A673 (cell line): Measurements from ENCODE around the gene LCE3E. TPM values are rescaled to one million over a fixed set of nuclear protein-coding genes. Genes with fewer than 3 reads are reported as not detected.

Experiments
- Bru-seq: library from RNA; stranded (reverse); fragments of 400-500 nt; gene quantifications from one replicate; lab custom pipeline; 2021; lab: Mats Ljungman, UMichigan
- BruChase-seq, 2 experiments: library from RNA; stranded (reverse); fragments of 400-500 nt; gene quantifications; one replicate each; lab custom pipeline; 2021; lab: Mats Ljungman, UMichigan
- BruUV-seq: library from RNA; stranded (reverse); fragments of 400-500 nt; replicated peaks from 2 replicates; lab custom pipeline; 2021; lab: Mats Ljungman, UMichigan
- CTCF ChIA-PET: fragments of 300-600 bp; sonication (Branson Sonifier 250); formaldehyde crosslinking; loops from one replicate; lab custom pipeline; 2022; ENCODE audit warnings: antibody characterized with exemption; lab: Charles Lee
- POLR2A ChIA-PET: fragments of 300-600 bp; sonication (Branson Sonifier 250); formaldehyde crosslinking; loops from one replicate; lab custom pipeline; 2022; ENCODE audit warnings: antibody characterized with exemption; ENCODE audit not compliant: low non-redundant PET; lab: Charles Lee
- DNase-seq: peaks from one replicate; pipeline ENCODE4 v3.0.0-alpha.2; 2015; ENCODE audit warnings: low spot score
- H3K27ac ChIP-seq: fragments of 200-600 bp; sonication (generic); 2 replicates; pipeline ENCODE4 v1.5.1; 2016; ENCODE audit warnings: mixed run types, low read depth, mild to moderate bottlenecking, mixed read lengths, antibody characterized with exemption, low read length; ENCODE audit not compliant: poor library complexity, severe bottlenecking
- H3K27me3 ChIP-seq: fragments of 200-600 bp; sonication (generic); replicated peaks from 2 replicates; pipeline ENCODE4 v1.6.1; 2017; ENCODE audit warnings: mixed run types, low read depth, mild to moderate bottlenecking, mixed read lengths, antibody characterized with exemption, low read length; ENCODE audit not compliant: insufficient read depth, poor library complexity
- H3K36me3 ChIP-seq: fragments of 200-600 bp; sonication (generic); 2 replicates; pipeline ENCODE4 v1.6.1; 2016; ENCODE audit warnings: mixed run types, mild to moderate bottlenecking, mixed read lengths, antibody characterized with exemption, low read length; ENCODE audit not compliant: insufficient read depth, poor library complexity, severe bottlenecking
- H3K4me1 ChIP-seq: fragments of 200-600 bp; sonication (generic); 2 replicates; pipeline ENCODE4 v1.6.1; 2017; ENCODE audit warnings: mixed run types, mild to moderate bottlenecking, mixed read lengths, antibody characterized with exemption, low read length; ENCODE audit not compliant: insufficient read depth, poor library complexity, severe bottlenecking
- H3K4me3 ChIP-seq: fragments of 200-600 bp; sonication (generic); 2 replicates; pipeline ENCODE4 v1.5.1; 2016; ENCODE audit warnings: low read depth, mixed run types, mild to moderate bottlenecking, mixed read lengths, low read length; ENCODE audit not compliant: poor library complexity, severe bottlenecking
- H3K9me3 ChIP-seq: fragments of 200-600 bp; sonication (generic); 2 replicates; pipeline ENCODE4 v1.6.1; 2016; ENCODE audit warnings: mixed run types, low read depth, mild to moderate bottlenecking, mixed read lengths, antibody characterized with exemption, low read length; ENCODE audit not compliant: poor library complexity, severe bottlenecking
- CTCF ChIP-seq: fragments of 300-800, 200-600 bp; sonication (generic); conservative IDR thresholded peaks from 2 replicates; pipeline ENCODE4 v1.5.1; 2017; ENCODE audit warnings: low read depth, mild to moderate bottlenecking, antibody characterized with exemption, low read length, moderate library complexity, mixed read lengths
- EZH2 ChIP-seq: fragments of 200-600 bp; sonication (generic); IDR thresholded peaks from 2 replicates; pipeline ENCODE4 v1.6.1; 2017; ENCODE audit warnings: borderline replicate concordance, low read depth, mild to moderate bottlenecking, mixed read lengths, antibody characterized with exemption, low read length; ENCODE audit not compliant: poor library complexity, severe bottlenecking
- intact Hi-C: fragments of 100-400 bp; cut with micrococcal nuclease; formaldehyde crosslinking; loops from one replicate; pipeline ENCODE4 v1.10.0; 2022; ENCODE audit not compliant: unreplicated experiment
- long read RNA-seq: library from polyadenylated mRNA; stranded (forward); transcript quantifications from one replicate; pipeline ENCODE4 v2.0.0, GENCODE V29; 2022
- total RNA-seq: library from RNA; stranded (reverse); gene quantifications from 2 replicates; pipeline ENCODE4 v1.2.3, GENCODE V29; 2021

The LCE3E gene
- total RNA-seq (not detected in 2 replicates), Bru-seq, nascent RNA (not detected), BruChase-seq, experiment 1, labeled RNA remaining after a 2-hour chase (not detected), BruChase-seq, experiment 2, labeled RNA remaining after a 6-hour chase (not detected)
- long read RNA-seq, result 0 reads

- Histone ChIP-seq H3K9me3 (peaks cover 4% of the 10 kb centered on the region), H3K36me3 (no peaks in the 10 kb centered on the region), H3K27me3 (no peaks in the 10 kb centered on the region), H3K4me3 (no peak within 1 kb of the TSS), H3K4me1 (no peaks in the 10 kb centered on the region), H3K27ac (no peak within 1 kb of the TSS)
- CTCF ChIA-PET, result no interaction called here
- TF ChIP-seq EZH2, result no peak
- TF ChIP-seq CTCF, result no peak
- BruUV-seq, result no TSS peak
- DNase-seq, result no peak
- intact Hi-C loops, result no loop called here
- POLR2A ChIA-PET, result no interaction called here
These were observed at the start of gene LCE3E for GRCh38 chr1:152566681-152567080. LCE3E (minus strand) TSS chr1:152566780; CDS start chr1:152566208, 572 bp downstream.

GRCh38 chr1:152613511-152613910 lies 46.9 kb upstream of the LCE3E start, which contains the start of gene LCE3B:
LCE3B (plus strand) TSS chr1:152613811; CDS start chr1:152613811, 0 bp downstream.
- Histone ChIP-seq H3K9me3 (peaks cover 2% of the 10 kb centered on the region), H3K36me3 (no peaks in the 10 kb centered on the region), H3K27ac (no peak within 1 kb of the TSS), H3K4me1 (no peaks in the 10 kb centered on the region), H3K4me3 (no peak within 1 kb of the TSS), H3K27me3 (no peaks in the 10 kb centered on the region)
- ChIA-PET POLR2A (no interaction called here), CTCF (no interaction called here)
- BruUV-seq, result no TSS peak
- intact Hi-C loops, result no loop called here
- no peak for DNase-seq
- no peak for TF ChIP-seq CTCF
- no peak for TF ChIP-seq EZH2

GRCh38 chr1:152599934-152600333 lies 33.4 kb upstream of the LCE3E start, which contains the start of gene LCE3C:
LCE3C (plus strand) TSS chr1:152600234; CDS start chr1:152600732, 498 bp downstream.
- TF ChIP-seq CTCF, result no peak
- TF ChIP-seq EZH2, result no peak
- POLR2A ChIA-PET, result no interaction called here

More at GRCh38 chr1:152599934-152600333, 33.4 kb upstream of the LCE3E start, which contains the start of gene LCE3C:
- no peak for DNase-seq
- H3K27me3 ChIP-seq, result no peaks in the 10 kb centered on the region
- H3K4me1 ChIP-seq, result no peaks in the 10 kb centered on the region
- no peak within 1 kb of the TSS for H3K27ac ChIP-seq
- no TSS peak for BruUV-seq
- H3K4me3 ChIP-seq, result no peak within 1 kb of the TSS
- H3K9me3 ChIP-seq, result no peaks in the 10 kb centered on the region
- no peaks in the 10 kb centered on the region for H3K36me3 ChIP-seq
- CTCF ChIA-PET, result no interaction called here
- intact Hi-C loops, result no loop called here
